ENCODE measurements around the gene GASK1A.

The GASK1A gene

GRCh38 chr3:43015572-43015971, 36.5 kb downstream of the GASK1A start:
- DNase-seq, result no peak

- no peak for DNase-seq
Observed at GRCh38 chr3:43015991-43016865, 37.1 kb downstream of the GASK1A start.

GRCh38 chr3:43017004-43017403, 37.9 kb downstream of the GASK1A start:
- DNase-seq, result no peak

- no peak for DNase-seq
Observed at GRCh38 chr3:43017593-43018195, 38.6 kb downstream of the GASK1A start.

- DNase-seq, result no peak
Observed at GRCh38 chr3:43018246-43018645, 39.1 kb downstream of the GASK1A start.

DNA sequence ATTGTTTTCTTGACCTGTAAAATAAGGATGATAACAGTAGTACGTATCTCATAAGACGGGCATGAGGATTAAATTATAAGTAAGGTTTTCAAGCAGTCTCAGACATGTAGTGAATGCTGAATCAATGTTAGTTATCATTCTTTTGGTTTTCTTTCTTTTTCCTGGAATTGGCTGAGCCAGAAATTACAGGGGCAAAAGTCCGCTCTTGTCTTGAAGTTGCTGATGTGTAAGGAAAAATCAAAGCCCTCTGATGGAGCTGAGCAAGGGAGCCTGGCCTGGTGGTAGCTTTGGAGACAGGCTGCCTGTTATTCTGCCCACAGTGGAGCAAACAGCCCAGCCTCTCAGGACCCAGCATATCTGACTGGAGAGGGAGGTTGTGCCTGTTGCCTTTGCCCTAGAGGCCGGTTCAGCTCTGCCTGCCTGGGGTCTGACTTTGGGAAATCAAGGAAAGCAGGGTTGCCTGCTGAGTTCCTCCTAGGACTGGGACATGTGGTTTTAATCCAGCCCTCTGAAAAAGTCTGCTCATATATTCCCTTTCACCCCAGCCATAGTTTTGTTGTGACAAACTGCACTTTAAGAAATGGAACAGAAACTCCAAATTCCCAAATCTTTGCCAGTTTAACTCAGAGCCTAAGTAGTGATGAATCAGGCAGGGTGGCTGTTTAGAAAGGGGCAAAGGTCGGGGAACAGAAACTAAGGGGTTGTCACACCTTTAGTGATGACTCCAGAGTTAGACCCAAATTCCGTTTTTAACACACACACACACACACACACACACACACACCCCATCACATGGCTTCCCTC, 40.1 kb downstream of the GASK1A start:
- no peak for DNase-seq

- DNase-seq, result no peak
Observed at GRCh38 chr3:43019826-43020225, 40.7 kb downstream of the GASK1A start.

- no peak for DNase-seq
Observed at GRCh38 chr3:43021186-43021585, 42.1 kb downstream of the GASK1A start.

- DNase-seq, result peak; percentile 53
Observed at GRCh38 chr3:43022121-43022520, 43.0 kb downstream of the GASK1A start.

DNA sequence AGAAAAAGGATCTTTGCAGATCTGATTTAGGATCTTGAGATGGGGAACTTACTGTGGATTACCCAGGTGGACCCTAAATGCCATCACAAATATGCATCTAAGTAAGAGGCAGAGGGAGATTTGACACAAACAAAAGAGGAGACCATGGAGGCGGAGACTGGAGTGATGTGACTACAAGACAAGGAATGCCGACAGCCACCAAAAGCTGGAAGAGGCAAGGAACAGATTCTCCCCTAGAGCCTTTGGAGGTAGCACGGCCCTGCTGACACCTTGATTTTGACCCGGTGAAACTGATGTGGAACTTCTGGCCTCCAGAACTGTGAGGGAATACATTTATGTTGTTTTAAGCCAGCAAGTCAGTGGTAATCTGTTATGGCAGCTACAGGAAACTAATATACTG, 44.0 kb downstream of the GASK1A start:
- DNase-seq, result no peak

DNA sequence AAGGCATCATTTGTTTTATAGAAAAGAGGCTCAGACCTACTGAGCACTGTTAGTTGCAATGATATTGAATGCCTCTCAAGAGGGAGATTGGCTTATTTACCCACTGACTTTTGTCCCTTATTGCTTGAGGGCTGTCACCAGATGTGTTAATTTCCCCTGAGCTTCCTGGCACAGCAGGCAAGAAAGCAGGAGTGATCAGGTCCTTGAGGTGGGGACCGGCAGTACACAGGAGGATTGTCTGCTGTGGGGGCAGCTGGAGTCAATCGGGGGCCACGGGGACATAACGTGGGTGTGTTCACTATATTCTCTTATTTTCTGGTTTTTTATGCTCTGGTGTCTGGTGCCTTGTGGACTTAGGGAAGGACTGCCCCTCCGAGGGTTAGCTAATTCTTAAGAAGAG, 44.6 kb downstream of the GASK1A start:
- no peak for DNase-seq

DNA sequence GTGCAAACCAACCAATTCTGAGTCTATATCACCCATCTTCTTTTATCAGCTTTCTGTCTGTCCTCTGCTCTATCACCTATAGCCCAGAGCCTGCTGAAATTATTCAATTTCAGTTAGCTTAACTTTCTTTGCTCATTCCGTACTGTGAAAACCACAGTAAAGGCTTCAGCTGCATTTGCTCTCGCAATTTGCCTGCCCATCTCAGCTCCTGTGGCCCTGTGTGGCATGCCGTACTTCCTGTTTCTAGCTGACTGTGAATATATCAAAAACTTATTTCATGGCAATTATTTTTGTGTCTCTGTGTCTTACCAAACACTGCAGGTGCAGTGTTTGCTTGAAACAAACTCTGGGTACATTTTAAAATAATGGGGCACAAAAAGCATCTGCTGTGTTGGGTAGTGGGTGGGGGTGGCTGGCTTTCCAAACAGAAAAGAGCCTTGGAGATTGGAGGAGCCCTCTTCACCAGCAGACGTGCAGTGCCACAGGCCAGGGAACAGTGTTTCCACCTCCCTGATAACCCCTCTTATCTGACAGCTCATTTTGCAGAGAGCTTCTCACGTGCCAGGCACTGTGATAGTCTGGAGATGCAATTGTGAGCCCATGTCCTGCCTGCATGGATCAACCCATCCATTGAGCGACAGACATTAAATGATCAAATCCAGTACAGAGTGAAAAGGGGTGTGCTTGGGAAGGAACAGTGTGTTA, 45.2 kb downstream of the GASK1A start:
- DNase-seq, result no peak

GRCh38 chr3:43025423-43025822, 46.3 kb downstream of the GASK1A start:
- no peak for DNase-seq

GRCh38 chr3:43028001-43028400, 48.9 kb downstream of the GASK1A start:
- no peak for DNase-seq

DNA sequence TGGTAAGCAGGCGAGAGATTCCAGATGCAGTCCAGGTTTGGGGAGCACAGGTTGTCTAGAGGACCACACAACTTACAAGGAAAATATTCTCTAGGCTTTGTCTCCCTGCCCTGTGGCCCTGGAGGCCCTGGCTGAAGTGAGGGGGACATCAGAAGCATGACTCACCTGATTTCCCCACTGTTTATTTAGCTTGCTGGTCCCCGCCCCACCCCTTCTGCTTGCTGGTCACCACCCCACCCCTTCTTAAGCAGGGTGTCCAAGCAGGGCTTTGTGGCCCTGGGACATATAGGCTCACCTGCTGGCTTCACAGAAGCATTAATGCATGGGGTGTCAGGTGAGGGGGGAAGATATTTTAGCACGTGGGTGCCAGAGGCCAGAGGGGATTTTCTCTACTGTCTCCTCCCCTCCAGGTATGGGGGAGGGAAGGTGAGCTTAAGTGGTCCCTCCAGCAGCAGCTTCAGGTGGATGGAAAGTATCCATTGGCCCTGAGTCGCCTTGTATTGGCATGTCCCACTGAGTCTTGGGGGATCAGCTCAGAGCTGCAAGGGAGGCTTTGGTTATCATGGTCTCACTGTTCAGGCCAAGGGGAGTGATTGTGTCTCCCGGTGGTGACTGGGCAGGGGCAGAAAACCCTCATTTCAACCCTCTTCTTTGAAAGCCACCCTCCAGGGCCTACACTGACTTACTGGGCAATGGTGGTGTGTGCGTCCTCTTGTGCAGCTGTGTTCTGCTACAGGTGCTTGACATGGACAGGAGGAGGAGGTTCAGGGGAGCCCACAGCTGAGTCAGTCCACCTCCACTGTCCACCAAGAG, 49.8 kb downstream of the GASK1A start:
- no peak for DNase-seq

GRCh38 chr3:43030162-43030935, 51.2 kb downstream of the GASK1A start:
- no peak for DNase-seq

- DNase-seq, result no peak
Observed at GRCh38 chr3:43031485-43031884, 52.4 kb downstream of the GASK1A start.

DNA sequence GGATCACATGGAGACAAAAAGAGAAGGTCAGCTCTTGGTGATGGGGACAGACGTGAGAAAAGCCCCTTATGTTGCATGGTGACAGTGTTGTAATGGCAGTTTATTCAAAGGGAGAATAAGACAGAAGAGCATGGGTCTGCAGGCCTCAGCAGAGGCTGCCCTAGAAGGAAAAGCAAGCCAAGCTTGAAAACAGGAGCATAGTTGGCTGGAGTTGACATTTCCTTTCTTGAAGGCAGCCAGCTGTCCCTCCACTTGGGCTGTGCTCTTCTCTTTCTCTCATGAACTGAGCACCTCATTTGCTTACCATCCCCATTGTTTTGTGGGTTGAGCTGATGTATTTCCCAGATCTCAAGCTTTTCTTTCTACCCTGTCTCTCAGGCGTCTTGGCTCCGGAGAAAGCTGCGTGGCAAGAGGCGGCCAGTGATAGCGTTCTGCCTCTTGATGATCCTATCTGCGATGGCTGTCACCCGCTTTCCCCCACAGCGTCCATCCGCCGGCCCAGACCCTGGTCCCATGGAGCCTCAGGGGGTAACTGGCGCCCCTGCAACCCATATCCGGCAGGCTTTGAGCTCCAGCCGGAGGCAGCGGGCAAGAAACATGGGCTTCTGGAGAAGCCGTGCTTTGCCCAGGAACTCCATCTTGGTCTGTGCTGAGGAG, 52.9 kb downstream of the GASK1A start:
- no peak for DNase-seq

GRCh38 chr3:43032646-43033628, 53.8 kb downstream of the GASK1A start:
- DNase-seq, result no peak
